Measurements from ENCODE around the gene ABRACL.
"Not testable (repeated sequence)": the region's sequence is repeated elsewhere in the genome, so short reads cannot be mapped to it uniquely, and the experiment has no call there.

Gene ABRACL, protein sequence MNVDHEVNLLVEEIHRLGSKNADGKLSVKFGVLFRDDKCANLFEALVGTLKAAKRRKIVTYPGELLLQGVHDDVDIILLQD

DNA sequence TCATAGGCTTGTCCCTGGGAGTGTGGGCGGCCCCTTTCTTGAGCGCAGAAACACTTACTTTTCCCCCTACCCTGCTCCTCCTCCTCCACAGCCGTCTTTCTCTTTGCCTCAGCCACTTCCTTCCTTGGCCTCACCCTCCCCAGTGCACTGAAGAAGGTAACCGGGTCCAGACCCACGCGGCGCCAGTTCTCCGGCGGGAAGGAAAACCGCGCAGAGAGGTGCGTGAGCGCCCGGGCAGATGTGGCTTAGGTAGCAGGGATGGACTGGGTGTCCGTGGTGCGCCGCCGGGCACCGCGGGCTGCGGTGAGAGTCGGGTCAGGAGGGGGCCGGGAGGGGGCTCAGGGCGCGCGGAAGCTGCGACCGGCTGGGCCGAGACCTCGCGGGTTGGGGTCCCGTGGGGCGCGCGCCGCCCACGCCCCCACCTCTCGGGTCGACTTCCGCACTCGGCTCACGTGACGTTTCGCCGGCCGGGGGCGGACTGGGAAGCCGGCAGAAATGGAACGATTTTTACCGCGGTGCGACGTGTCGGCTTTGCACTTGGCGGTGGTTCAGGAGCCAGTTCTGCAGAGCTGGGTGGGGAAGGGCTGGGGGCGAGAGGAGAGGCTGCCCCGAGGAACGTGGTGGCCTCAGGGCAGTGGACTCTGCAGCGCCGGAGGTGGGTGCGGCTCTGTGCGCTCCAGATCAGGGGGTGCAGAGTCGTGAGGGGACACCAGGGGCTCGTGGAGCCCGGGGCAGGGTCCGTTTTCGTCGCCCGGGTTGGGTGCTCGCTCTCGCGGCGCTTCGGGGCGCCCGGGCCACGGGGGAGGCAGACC is at the start of gene ABRACL:
ABRACL (plus strand) TSS at position 88 of the 812 bp plus-strand sequence. CDS start 5,416 bp downstream, outside the sequence.
- Mint-ChIP-seq H3K27me3 (no peaks in the 10 kb centered on the region), H3K4me3 (peak within 1 kb of the TSS; percentile 92), H3K9me3 (no peaks in the 10 kb centered on the region), H3K27ac (peak within 1 kb of the TSS; percentile 100), H3K4me1 (peaks cover 25% of the 10 kb centered on the region), H3K36me3 (peaks cover 5% of the 10 kb centered on the region)

DNA sequence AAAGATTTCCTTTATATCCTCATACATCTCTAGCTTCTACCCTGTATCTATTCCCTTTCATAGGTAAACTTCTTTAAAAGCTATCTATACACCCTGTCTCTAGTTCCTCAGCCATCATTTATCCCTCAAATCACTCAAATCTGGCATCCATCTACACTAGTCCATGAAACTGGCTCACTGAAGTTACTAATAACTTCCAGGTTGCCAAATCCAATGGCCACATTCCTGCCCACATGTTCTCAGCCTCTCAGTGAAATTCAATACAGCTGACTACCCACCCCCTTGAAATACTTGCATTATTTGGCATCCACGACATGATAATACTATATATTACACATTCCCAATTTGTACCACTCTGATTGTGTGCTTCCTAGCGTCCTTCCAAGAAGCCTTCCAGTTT is 49.2 kb upstream of the ABRACL start:
- H3K4me1 Mint-ChIP-seq = peaks cover 34% of the 10 kb centered on the region
- peaks cover 2% of the 10 kb centered on the region for H3K36me3 Mint-ChIP-seq
- H3K9me3 Mint-ChIP-seq = no peaks in the 10 kb centered on the region
- no peak overlapping the region for H3K27ac Mint-ChIP-seq
- H3K27me3 Mint-ChIP-seq = no peaks in the 10 kb centered on the region
- H3K4me3 Mint-ChIP-seq = peak overlapping the region; percentile 5

GRCh38 chr6:138979813-138980668 is 48.5 kb upstream of the ABRACL start:
- Mint-ChIP-seq H3K9me3 (no peaks in the 10 kb centered on the region), H3K27ac (peak overlapping the region; percentile 25), H3K4me3 (no peak overlapping the region), H3K36me3 (peaks cover 2% of the 10 kb centered on the region), H3K27me3 (no peaks in the 10 kb centered on the region), H3K4me1 (peaks cover 27% of the 10 kb centered on the region)

DNA sequence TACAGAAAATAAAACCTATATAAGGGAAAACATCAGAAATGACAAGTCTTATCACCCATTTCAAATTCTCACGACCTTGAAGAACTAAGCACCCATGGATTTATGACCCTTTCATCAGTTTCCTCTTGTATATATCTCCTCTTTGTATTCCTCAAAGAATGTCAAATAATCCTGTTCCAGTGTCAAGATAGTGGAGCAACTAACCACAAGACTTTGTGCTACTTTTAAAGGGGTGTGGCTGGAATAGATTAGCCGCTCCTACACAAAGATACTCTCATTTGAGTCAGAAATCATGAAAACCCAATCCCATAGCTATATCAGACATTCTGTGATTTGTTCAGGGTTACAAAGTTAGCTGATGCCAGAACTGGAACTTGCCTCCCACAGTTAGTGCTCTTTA is 47.1 kb upstream of the ABRACL start:
- no peaks in the 10 kb centered on the region for H3K27me3 Mint-ChIP-seq
- peaks cover 2% of the 10 kb centered on the region for H3K36me3 Mint-ChIP-seq
- H3K4me3 Mint-ChIP-seq = no peak overlapping the region
- no peak overlapping the region for H3K27ac Mint-ChIP-seq
- peaks cover 13% of the 10 kb centered on the region for H3K4me1 Mint-ChIP-seq
- no peaks in the 10 kb centered on the region for H3K9me3 Mint-ChIP-seq

DNA sequence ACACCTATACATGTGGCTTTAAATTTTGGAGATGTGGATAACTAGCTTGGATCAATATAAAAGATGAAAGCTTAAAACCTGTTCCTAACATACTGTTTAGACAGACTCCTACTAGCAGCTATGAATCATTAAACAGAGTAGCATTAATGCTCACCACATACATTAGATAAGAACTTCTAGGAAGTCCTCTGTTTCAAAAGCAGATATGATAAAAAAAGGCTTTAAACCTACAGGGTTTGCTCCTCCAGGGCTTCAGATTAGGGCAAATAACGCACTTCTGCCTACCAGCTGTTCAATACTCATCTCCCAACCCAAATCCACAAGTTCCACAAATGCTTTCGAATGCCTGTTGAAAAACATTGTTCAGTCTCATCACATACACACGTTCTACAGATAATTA is 42.0 kb upstream of the ABRACL start:
- Mint-ChIP-seq H3K4me3 (no peak overlapping the region), H3K36me3 (no peaks in the 10 kb centered on the region), H3K27ac (peak overlapping the region; percentile 30), H3K9me3 (no peaks in the 10 kb centered on the region), H3K27me3 (no peaks in the 10 kb centered on the region), H3K4me1 (peaks cover 9% of the 10 kb centered on the region)

DNA sequence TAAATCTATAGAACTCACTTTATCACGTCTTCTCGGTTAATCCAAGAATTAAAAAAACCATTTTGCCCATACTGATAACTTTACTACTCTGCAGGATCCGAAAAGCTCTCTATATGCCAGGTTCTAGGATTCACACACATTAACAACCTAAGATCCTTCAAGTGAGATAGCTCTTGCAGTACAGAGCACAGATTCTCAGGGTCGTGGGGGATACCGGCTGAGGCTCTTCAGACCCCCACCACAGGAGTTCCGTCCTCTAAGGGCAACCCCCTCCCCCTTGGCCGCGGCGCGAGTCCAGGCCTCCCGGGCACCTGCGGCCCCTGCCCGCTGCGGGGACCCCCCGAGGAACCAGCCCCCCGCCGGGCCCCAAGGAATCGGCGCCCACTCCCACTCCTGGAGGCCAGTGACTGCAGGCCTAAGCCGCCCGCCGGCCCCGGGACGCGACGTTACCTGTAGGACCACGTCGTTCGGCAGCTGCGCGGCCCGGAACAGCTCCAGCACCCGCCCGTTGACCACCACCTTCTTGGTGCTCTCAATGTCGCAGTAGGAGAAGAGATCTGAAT is 41.4 kb upstream of the ABRACL start:
- peak overlapping the region; percentile 86 for H3K4me3 Mint-ChIP-seq
- H3K4me1 Mint-ChIP-seq = peaks cover 9% of the 10 kb centered on the region
- H3K27me3 Mint-ChIP-seq = no peaks in the 10 kb centered on the region
- H3K9me3 Mint-ChIP-seq = no peaks in the 10 kb centered on the region
- peak overlapping the region; percentile 30 for H3K27ac Mint-ChIP-seq
- no peaks in the 10 kb centered on the region for H3K36me3 Mint-ChIP-seq

DNA sequence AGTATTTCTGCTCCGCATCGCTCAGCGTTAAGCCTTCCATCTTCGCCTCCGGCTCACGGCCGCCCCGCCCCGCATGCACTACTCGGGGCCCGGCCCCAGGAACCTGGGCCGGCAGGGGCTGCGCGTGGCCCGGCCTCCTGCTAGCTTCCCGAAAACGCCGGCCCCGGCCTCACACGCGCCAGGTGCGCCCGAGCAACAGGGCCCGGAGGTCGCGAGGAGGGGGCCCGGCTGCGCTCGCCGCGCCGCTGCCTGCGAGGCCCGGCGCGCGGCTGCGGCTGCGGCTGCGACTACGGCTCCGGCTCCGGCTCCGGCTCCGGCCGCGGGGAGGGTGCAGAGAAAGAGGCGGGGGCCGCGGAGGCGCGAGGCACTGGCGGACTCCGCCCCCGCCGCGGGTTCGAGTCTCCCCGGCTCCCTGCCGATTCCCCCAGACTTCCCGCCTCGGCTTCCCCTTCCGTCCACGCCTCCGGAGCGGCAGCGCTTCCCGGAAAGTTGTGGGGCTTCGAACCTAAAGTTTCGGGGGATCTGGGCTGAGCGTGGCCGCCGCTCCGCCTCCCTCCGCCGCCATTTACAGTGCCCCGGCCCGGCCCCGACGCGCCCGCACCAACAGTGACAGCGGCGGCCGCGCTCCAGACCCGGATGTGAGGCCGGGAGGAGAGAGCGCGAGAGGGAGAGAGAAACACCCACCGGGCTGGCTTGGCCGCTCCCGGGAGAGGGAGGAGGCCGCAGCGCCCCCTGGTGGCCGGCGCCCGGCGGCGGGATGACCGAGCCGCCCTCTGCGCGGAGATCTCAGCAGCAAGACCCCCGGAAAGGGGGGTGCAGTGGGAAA is 40.7 kb upstream of the ABRACL start, which contains the start of gene REPS1:
REPS1 (minus strand) TSS at position 611 of the 826 bp plus-strand sequence; CDS start at position 40, 571 bp downstream.
- Mint-ChIP-seq H3K27ac (peak within 1 kb of the TSS; percentile 93), H3K36me3 (no peaks in the 10 kb centered on the region), H3K4me1 (peaks cover 9% of the 10 kb centered on the region), H3K9me3 (no peaks in the 10 kb centered on the region), H3K4me3 (peak within 1 kb of the TSS; percentile 90), H3K27me3 (no peaks in the 10 kb centered on the region)

- H3K27me3 Mint-ChIP-seq = no peaks in the 10 kb centered on the region
Observed at GRCh38 chr6:138988469-138988834, 40.1 kb upstream of the ABRACL start.

GRCh38 chr6:138989098-138989983 is 39.2 kb upstream of the ABRACL start:
- no peaks in the 10 kb centered on the region for H3K27me3 Mint-ChIP-seq
- H3K27ac Mint-ChIP-seq = peak overlapping the region; percentile 71
- peak overlapping the region; percentile 90 for H3K4me3 Mint-ChIP-seq
- H3K36me3 Mint-ChIP-seq = no peaks in the 10 kb centered on the region
- H3K4me1 Mint-ChIP-seq = peaks cover 9% of the 10 kb centered on the region
- no peaks in the 10 kb centered on the region for H3K9me3 Mint-ChIP-seq

More at GRCh38 chr6:138988469-138988834, 40.1 kb upstream of the ABRACL start:
- no peaks in the 10 kb centered on the region for H3K9me3 Mint-ChIP-seq
- H3K4me1 Mint-ChIP-seq = peaks cover 9% of the 10 kb centered on the region
- peak overlapping the region; percentile 90 for H3K4me3 Mint-ChIP-seq
- H3K27ac Mint-ChIP-seq = peak overlapping the region; percentile 93
- no peaks in the 10 kb centered on the region for H3K36me3 Mint-ChIP-seq

GRCh38 chr6:138991206-138991605 is 37.3 kb upstream of the ABRACL start:
- Mint-ChIP-seq H3K4me3 (no peak overlapping the region), H3K27me3 (no peaks in the 10 kb centered on the region), H3K36me3 (no peaks in the 10 kb centered on the region), H3K9me3 (no peaks in the 10 kb centered on the region), H3K27ac (no peak overlapping the region), H3K4me1 (peaks cover 9% of the 10 kb centered on the region)

DNA sequence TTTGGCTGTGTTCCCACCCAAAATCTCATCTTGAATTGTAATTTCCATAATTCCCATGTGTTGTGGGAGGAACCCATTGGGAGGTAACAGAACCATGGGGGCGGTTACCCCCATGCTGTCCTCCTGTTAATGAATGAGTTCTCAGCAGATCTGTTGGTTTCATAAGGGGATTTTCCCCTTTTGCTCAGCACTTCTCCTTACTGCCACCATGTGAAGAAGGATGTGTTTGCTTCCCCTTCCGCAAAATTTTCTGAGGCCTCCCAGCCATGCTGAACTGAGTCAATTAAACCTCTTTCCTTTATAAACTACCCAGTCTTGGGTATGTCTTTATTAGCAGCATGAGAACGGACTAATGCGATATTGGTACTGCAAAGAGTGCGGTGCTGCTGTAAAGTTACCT is 35.6 kb upstream of the ABRACL start:
- H3K27me3 Mint-ChIP-seq, H3K9me3 Mint-ChIP-seq, H3K4me1 Mint-ChIP-seq, H3K4me3 Mint-ChIP-seq, H3K27ac Mint-ChIP-seq, H3K36me3 Mint-ChIP-seq: not testable (repeated sequence)

- not testable (repeated sequence) for H3K36me3 Mint-ChIP-seq, H3K4me1 Mint-ChIP-seq, H3K4me3 Mint-ChIP-seq, H3K27me3 Mint-ChIP-seq, H3K9me3 Mint-ChIP-seq, H3K27ac Mint-ChIP-seq
Observed at GRCh38 chr6:138993410-138993809, 35.1 kb upstream of the ABRACL start.

- Mint-ChIP-seq H3K27me3 (no peaks in the 10 kb centered on the region), H3K9me3 (no peaks in the 10 kb centered on the region), H3K36me3 (no peaks in the 10 kb centered on the region), H3K27ac (no peak overlapping the region), H3K4me3 (no peak overlapping the region), H3K4me1 (no peaks in the 10 kb centered on the region)
Observed at GRCh38 chr6:138996524-138996923, 32.0 kb upstream of the ABRACL start.

- Mint-ChIP-seq H3K36me3 (no peaks in the 10 kb centered on the region), H3K9me3 (no peaks in the 10 kb centered on the region), H3K4me1 (no peaks in the 10 kb centered on the region), H3K27ac (no peak overlapping the region), H3K4me3 (no peak overlapping the region), H3K27me3 (no peaks in the 10 kb centered on the region)
Observed at GRCh38 chr6:138997136-138997535, 31.4 kb upstream of the ABRACL start.

All from activated naive CD4-positive, alpha-beta T cell treated with anti-CD3 and anti-CD28 coated beads, Interleukin-2, amount 50 U/mL, for 24 hours (primary cell).